Measurements from ENCODE around the gene ZDHHC16.

DNA sequence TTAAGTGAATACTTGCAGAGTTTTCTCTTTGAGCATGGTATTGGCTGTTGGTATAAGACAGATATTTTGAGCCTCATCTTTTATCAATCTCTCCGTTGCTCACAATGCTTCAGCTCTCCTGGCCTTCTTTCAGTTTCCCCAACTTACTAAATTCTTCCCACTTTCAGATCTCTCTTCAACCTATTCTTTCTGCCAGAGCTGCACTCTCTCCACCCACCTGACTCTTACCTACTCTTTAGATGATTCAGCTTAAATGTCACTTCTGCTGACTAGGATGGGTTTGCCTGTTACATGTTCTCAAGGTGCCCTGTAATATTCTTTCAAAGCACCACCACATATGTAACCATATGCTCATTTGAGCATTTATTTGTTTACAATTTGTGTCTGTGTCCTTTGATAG is 1.8 kb upstream of the ZDHHC16 start:
- TF ChIP-seq CTCF (IDR thresholded peaks at IDR 0.05): no peak
- no peak for TF ChIP-seq EP300 (IDR thresholded peaks at IDR 0.05)
- no peak for TF ChIP-seq POLR2A (IDR thresholded peaks at IDR 0.05; ENCODE audit: low read depth)
- no peak for TF ChIP-seq POLR2AphosphoS5 (IDR thresholded peaks at IDR 0.05)

All from esophagus muscularis mucosa (tissue), 4 donors.